Myocyte (in vitro differentiated cells): ENCODE data around the gene RGS17. TPM values are rescaled to one million over a fixed set of nuclear protein-coding genes. Genes with fewer than 3 reads are reported as not detected.
"Not testable (repeated sequence)": the region's sequence is repeated elsewhere in the genome, so short reads cannot be mapped to it uniquely, and the experiment has no call there.

Experiments
- DNase-seq: peaks from one replicate; pipeline ENCODE4 v3.0.0-alpha.2; 2012; ENCODE audit warnings: low read depth
- total RNA-seq: library from RNA; depleted of rRNA; stranded (reverse); fragments of >200 nt; gene quantifications from 2 replicates; pipeline ENCODE4 v1.2.3, GENCODE V29; 2014

RGS17 gene
- total RNA-seq, 1 donor from 2014 or later: 4.7 TPM

GRCh38 chr6:153126218-153126617 is 4.9 kb downstream of the RGS17 start:
- no peak for DNase-seq

- DNase-seq: no peak
Observed at GRCh38 chr6:153125032-153125431, 6.0 kb downstream of the RGS17 start.

GRCh38 chr6:153123801-153124200 is 7.3 kb downstream of the RGS17 start:
- no peak for DNase-seq

GRCh38 chr6:153121311-153121710 is 9.8 kb downstream of the RGS17 start:
- no peak for DNase-seq

- peak; percentile 48 for DNase-seq
Observed at GRCh38 chr6:153117986-153118879, 12.8 kb downstream of the RGS17 start.

GRCh38 chr6:153111082-153111481 is 20.0 kb downstream of the RGS17 start:
- not testable (repeated sequence) for DNase-seq

GRCh38 chr6:153110612-153111011 is 20.5 kb downstream of the RGS17 start:
- not testable (repeated sequence) for DNase-seq

GRCh38 chr6:153108315-153108714 is 22.8 kb downstream of the RGS17 start:
- DNase-seq: peak; percentile 63

GRCh38 chr6:153106021-153106420 is 25.1 kb downstream of the RGS17 start:
- DNase-seq: no peak

GRCh38 chr6:153104220-153104619 is 26.9 kb downstream of the RGS17 start:
- DNase-seq: peak; percentile 65

- DNase-seq: no peak
Observed at GRCh38 chr6:153103319-153103655, 27.8 kb downstream of the RGS17 start.

- no peak for DNase-seq
Observed at GRCh38 chr6:153102605-153103318, 28.3 kb downstream of the RGS17 start.

- no peak for DNase-seq
Observed at GRCh38 chr6:153101461-153101860, 29.6 kb downstream of the RGS17 start.

GRCh38 chr6:153099636-153100035 is 31.4 kb downstream of the RGS17 start:
- DNase-seq: no peak

- no peak for DNase-seq
Observed at GRCh38 chr6:153096792-153097191, 34.3 kb downstream of the RGS17 start.

GRCh38 chr6:153096031-153096430 is 35.1 kb downstream of the RGS17 start:
- peak; percentile 49 for DNase-seq

GRCh38 chr6:153092082-153093013 is 38.7 kb downstream of the RGS17 start:
- peak; percentile 67 for DNase-seq

- DNase-seq: peak; percentile 68
Observed at GRCh38 chr6:153090241-153090930, 40.7 kb downstream of the RGS17 start.

GRCh38 chr6:153088796-153089195 is 42.3 kb downstream of the RGS17 start:
- DNase-seq: no peak

GRCh38 chr6:153087436-153087835 is 43.6 kb downstream of the RGS17 start:
- DNase-seq: no peak
